NCI-H524 (cell line): ENCODE data around the gene HRH4.
A peak's percentile ranks its signal among the peaks of the same experiment; 100 is the strongest.

Experiments used
- DNase-seq, 2 experiments: peaks; one replicate each; lab custom pipeline; 2025; lab: John Stamatoyannopoulos, UW

The HRH4 gene, protein sequence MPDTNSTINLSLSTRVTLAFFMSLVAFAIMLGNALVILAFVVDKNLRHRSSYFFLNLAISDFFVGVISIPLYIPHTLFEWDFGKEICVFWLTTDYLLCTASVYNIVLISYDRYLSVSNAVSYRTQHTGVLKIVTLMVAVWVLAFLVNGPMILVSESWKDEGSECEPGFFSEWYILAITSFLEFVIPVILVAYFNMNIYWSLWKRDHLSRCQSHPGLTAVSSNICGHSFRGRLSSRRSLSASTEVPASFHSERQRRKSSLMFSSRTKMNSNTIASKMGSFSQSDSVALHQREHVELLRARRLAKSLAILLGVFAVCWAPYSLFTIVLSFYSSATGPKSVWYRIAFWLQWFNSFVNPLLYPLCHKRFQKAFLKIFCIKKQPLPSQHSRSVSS

DNA sequence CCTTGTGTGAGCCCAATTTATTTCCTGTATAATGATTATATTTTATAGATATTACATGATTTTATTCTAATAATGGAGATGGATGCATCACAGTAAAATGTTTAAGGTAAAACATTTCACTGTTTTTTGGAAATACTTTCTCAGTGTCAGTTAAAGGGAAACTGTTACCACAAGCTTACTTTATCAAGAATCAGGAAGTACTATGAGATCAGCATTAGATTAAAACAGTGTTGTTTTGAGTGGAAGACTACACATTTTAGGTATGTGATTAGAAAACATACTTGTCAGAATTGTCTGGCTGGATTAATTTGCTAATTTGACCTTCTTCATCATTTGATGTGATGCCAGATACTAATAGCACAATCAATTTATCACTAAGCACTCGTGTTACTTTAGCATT, at the start of gene HRH4:
Gene HRH4 (plus strand): TSS at position 250 of the 400 bp plus-strand sequence. CDS start 92 bp downstream, at position 342.
- no peak for DNase-seq

DNA sequence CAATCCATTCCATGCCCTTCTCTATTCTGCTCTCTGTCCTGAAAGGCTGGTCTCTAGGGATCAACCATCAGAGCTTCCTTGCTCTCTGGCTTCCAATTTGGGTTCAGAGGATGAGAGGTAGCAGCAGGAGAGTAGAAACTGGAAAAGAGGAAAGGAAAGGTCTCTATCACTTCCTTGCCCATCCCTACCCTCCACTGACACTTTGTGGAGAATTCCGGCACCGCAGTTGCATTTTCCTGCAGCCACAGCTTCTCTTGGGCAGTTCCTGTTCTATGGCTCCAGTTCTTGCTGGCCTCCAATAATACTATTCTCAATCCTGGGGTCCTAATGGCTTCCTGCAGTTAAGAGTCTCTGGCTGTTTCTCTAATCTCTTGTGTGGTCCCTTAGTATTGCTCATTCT, 47.3 kb upstream of the HRH4 start:
- DNase-seq = peak in 1 of 2 experiments; percentile 25

DNA sequence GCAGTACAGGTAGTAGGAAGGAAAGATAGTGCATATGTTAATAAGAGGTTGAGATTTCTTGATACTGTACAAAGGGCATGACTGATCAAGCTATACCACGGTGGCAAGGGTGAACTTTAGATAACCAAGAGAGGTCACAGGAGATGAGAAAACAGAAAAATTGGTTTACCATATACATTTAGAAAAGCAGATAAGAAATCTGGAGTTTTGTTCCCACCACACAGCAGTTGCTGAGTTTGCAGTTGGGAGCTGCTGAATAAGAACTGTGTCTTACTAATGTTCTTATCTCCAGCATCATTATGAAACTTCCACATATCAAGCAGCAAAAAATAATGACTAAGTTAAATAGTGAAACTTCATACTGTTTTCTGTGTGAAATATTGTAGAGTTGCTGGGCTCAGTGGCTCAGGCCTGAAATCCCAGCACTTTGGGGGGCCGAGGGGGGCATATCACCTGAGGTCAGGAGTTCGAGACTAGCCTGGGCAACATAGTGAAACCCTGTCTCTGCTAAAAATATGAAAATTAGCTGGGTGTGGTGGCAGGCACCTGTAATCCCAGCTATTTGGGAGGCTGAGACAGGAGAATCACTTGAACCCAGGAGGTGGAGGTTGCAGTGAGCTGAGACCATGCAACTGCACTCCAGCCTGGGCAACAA, 46.0 kb upstream of the HRH4 start:
- DNase-seq = no peak

DNA sequence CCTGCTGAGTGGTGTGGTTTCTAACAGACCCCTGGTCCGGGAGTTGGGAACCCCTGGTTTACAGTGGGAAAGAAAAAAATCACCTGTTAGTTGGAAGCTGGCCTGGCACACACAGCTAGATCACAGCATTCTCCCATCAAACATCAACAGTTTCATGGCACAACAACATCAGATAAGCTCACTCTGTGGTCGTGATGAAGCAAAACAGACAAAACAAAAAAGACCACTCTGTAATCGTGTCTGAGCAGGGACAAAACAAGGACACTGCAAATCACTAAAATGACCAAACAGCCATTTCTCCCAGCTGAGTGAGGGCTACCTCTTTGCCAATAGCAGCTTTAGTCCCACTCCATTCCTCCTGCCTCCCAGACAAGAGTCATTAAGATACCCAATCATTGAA, 43.0 kb upstream of the HRH4 start:
- DNase-seq = no peak

DNA sequence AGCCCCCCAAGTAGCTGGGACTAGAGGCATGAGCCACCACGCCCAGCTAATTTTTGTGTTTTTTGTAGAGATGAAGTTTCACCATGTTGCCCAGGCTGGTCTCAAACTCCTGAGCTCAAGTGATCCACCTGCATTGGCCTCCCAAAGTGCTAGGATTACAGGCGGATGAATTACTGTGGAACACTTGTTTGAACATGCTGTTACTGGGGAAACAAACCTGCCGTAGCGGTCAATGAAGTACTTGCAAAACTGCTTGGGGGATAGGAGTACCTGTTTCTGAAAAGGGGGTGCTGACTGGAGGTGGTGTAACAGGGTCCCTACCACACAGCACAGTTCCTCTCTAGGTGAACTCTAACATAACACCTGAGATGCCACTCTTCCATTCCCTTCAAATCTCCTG, 39.9 kb upstream of the HRH4 start:
- DNase-seq = no peak

DNA sequence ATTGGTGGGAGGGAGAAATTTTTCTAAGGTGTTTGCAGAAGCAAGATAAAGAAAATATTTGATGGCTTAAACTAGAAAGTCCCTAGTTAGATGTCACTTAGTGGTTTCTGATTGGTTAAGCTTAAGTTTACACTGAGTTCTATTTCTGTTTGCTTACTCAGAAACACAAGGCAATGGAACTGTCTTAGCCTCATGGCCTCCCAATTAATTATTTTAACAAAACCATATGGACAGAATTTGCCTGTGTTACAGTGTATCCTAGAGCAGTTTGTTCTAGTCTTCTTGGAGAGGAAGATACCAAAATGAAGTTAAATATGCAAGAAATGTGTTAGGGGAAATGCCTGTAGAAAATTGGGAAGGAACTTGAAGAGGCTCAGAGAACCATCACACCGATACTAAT, 38.6 kb upstream of the HRH4 start:
- DNase-seq = no peak

DNA sequence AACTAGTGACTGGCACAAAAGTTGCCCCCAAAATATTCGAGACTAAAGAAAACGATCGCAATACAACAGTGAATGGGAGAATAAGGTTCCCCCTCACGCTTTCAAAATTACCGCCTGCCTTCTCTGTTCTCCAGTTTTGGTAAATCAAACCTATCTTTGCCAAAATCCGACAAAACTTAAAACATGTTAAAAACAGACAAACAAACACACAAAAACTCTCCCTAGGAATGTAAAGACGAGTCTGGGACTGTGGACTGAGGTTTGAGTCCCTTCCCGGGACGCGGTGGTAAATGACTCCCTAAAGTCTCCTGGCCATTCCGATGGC, 34.4 kb upstream of the HRH4 start:
- DNase-seq = no peak

DNA sequence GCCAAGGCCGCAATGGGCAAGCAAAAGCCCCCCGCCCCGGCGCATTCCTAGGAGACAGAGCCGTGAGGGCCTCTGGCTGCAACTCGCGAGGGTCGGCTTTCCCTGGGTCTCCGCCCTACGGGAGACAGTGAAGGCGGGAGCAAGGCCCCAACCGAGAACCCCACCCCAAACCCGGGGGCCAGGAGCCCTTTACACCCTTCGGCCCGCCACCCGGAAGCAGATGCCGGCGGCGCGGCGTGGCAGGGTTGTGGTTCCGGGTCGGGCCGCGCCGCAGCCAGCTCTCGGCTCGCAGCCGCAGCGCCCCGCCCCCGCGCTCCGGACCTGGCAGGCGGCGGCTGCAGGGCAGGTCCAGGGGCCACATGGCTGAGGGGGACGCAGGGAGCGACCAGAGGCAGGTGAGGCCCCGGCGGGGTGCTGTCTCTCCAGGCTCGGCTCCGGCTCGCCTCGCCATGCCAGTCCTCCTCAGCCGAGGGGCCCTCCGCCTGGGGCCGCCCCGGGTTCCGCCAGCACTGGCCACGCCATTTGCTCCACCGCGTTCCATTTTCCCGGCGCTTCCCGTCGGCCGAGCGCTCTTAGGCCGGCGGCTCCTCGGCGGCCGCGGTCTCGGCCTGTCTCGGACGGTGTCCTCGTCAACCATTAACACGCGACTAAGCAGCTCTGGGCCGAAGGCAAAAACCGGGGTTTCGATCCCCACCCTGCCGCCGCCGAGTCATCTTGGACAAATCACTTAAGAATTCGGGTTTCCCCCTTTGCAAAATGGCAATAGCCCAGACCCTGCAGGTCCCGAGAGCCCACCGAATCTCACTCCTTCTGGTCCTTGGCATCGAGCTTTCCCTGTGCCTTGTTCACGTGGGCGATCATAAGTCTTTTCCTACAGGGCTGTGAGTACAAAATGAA, 33.8 kb upstream of the HRH4 start, which contains the start of gene IMPACT:
Gene IMPACT (plus strand): TSS at position 273 of the 897 bp plus-strand sequence. CDS start 87 bp downstream, at position 360.
- DNase-seq = peak; percentile 73 to 87

DNA sequence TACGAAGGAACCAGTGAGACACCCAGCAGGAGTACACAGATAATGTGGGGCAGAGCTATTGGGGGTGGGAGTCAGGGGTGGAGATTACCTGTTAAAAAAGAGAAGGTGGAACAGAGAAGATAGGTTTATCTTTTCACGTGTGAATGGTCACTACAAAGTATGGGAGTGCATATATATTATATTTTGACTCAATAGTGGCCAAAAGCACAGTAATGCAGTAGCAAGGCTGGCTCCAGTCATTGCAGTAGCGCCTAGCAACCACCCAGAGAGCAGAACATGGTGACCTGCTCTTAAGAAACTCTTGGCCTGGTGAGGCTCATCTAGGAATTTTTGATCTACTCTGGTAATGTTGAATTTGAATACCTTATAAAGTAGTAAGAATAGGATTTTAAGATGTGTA, 33.0 kb upstream of the HRH4 start:
- peak in 1 of 2 experiments; percentile 25 for DNase-seq

DNA sequence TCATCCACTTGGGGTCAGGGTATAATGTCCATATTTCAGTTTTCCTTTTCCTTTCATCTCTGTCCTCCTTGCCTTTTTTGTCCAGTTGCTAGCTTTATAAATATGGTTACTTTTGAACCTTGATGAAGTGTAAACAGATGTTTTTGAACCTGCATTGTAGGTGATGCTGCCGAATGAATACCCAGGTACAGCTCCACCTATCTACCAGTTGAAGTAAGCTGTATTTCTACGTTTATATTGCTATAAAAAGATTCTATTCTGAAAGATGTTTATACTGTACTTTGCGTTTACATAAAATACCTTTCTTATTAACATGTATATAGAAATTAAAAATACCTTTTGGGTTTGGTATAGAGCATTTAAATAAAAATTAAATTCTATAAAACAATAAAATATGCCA, 31.7 kb upstream of the HRH4 start:
- peak in 1 of 2 experiments; percentile 3 for DNase-seq

DNA sequence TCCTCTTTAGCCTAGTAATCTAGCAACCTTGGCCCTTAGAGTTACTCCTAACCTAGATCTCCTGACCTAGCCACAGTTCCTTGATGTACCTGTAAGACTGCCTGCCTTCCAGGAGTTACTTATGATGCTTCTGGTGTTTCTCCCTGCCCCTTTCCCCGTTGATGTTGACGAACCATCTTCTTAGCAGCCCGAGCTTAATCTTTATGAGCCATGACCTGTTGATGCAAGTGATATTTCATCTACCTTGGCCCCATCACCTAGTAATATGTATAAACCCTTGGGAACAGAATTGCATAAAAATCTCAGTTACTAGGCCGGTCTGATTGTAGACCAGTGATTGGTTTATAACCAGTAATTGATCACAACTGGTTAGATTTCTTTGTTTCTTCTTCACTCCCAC, 31.2 kb upstream of the HRH4 start:
- DNase-seq = no peak

DNA sequence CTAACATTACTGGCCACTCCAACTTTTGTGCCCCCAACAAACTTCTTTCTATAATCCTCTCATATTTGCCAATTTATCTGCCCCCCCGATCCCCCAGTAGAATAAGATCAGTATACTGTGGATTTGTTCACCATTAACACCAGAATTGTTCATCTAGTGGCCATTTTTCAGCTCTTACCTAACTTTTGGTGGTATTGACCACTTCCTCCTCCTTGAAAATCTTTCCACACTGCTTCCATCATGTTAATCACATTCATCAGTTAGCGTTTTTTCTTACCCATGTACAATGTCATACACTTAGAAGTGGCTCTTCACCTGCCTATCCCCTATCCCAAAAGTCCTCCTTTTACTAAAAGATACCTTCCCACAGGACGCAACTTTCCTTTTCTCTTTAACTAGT, 27.8 kb upstream of the HRH4 start:
- DNase-seq = no peak

DNA sequence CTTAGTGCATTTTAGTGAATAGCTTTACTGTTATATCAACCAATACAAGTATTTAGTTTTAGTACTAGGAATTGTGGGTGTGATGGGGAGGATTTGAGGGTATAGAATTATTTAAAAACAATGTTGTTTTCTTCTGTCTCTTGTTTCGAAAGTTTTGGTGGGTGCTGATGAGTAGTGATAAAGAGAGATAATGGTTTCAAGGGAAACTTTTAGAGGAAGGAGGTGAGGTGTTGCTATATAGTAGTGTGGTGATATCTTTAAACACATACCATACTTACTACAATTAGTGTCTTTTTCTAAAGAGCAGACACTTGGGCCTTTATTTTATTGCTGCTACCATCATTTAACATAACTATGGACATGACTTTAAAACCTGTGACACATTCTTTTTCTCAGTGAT, 23.5 kb upstream of the HRH4 start:
- DNase-seq = no peak

DNA sequence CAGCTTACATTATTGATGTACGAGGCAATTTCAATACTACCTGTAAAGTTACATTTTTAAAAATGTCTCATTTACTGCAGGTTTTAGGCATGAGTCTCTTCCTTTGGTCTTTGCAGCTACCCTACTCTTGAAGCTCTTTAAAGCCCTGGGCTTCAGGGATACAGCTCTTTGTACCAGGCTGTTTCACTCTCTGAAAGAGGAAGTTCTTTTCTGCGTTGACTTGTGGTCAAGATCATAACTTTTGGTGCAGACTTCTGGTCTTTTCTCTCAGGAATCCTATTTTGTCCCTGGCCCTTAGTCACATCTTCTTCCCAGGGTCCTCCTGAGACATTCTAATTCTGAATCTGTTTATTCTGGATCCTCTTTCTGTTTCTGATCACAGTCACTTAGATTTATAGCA, 16.6 kb upstream of the HRH4 start:
- DNase-seq = no peak

DNA sequence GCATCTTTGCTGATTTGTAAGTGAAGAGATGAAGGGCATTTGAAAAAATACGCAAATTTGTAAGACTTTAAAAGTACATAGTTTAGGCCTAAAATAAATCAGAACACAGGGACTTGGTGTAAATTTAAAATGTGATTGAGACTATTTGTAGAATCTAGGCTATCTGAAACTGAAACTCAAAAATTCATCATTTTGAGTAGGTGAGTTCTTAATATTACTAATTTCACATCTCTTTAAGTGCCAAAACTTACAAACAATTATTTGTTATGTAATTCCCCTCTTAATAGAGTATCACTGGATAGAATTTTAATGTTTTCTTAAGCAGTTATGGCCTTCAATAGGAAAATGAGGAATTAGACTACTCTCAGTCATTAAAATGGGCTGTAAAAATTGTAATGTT, 14.0 kb upstream of the HRH4 start:
- no peak for DNase-seq

DNA sequence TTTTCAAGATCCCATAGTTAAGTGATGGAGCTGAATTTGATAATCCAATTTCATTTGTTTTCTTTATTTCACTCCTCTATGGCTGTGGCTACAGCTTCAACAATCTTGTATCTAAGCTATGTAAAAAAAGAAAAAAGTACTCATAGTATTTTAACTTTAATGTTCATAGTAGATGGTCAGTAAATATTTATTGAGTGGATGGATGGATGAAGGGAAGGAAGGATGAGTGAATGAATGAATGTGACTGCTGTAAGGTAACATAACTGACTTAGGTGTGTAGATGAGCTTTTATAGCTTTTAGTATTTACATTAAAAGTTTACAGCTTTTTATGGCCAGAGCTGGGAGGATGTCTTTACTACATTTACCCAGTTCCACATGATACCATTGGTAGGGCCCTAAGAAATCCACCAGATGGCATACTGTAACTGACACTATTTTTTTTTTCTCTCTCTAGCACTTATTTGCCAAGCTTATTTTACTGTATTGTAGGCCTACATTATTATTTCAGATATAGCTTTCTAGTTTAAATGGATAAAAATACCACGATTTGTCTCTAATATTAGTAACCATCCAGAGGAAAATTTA, 13.4 kb upstream of the HRH4 start:
- peak in 1 of 2 experiments; percentile 47 for DNase-seq

DNA sequence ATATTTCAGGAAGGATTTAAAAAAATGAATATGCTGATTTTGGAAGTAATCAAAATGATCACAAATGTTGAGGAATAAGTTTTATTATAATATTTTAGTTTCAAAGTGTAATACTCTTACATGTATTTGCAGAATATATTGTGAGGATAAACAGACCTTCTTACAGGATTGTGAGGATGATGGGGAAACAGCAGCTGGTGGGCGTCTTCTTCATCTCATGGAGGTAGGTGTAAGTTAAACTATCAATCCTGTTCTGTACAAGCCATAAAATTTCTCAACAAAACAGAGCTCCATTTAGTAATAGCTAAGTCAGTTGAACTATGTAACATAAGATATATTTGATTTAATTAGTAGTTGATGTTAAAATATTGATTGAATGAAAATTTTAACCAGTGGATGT, 12.5 kb upstream of the HRH4 start:
- DNase-seq = no peak

DNA sequence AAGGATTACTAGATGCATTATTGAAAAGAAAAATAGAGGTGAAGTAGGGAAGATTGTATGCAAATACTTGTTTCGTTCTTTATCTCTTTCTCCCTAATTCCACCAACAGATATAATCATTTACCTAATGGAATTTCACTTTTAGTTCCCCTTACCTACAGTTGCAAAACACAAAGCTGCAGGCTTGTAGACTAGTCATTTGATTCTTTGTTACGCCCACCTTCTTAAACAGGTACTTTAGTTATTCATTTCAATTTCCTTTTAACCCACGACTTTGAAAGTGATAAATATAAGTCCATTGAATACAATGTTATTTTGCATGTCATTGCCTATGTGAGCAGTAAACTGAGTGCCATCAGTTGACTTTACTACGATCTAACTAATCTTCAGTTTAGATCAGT, 3.9 kb upstream of the HRH4 start:
- DNase-seq = no peak

DNA sequence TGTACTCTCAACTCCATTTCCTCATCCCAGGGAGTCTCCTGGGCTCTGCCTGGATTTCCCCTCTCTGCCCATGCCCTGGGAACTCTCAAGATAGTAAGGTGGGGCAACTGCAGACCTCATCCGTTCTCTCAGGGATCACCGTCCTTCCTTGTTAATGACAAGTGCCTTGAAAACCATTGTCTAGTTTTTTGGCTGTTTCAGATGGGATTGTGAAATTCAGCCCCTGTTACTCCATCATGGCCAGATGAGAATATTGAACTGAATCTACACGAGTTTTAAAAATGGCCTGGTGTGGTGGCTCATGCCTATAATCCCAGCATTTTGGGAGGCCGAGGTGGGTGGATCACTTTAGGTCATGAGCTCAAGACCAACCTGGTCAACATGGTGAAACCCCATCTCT, 665 bp upstream of the HRH4 start:
- DNase-seq = no peak

DNA sequence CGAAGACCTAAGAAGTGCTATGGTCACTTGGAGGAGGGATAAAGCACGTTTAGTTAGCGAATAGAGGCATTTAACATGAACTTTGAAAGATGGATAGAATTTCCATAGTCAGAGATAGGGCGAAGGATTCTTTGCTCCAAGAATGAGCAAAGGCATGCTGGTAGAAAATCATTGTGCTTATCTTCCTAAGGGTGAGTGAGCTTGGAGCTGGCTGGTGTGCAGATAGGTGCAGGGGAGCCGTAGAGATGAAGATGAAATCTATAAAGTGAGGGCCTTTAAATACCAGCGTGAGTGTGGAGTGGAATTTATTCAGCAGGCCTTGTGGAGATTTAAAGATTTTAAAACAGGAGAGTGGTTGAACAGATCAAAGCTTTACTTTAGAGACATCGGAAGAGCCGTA, 1.6 kb downstream of the HRH4 start:
- DNase-seq = no peak

DNA sequence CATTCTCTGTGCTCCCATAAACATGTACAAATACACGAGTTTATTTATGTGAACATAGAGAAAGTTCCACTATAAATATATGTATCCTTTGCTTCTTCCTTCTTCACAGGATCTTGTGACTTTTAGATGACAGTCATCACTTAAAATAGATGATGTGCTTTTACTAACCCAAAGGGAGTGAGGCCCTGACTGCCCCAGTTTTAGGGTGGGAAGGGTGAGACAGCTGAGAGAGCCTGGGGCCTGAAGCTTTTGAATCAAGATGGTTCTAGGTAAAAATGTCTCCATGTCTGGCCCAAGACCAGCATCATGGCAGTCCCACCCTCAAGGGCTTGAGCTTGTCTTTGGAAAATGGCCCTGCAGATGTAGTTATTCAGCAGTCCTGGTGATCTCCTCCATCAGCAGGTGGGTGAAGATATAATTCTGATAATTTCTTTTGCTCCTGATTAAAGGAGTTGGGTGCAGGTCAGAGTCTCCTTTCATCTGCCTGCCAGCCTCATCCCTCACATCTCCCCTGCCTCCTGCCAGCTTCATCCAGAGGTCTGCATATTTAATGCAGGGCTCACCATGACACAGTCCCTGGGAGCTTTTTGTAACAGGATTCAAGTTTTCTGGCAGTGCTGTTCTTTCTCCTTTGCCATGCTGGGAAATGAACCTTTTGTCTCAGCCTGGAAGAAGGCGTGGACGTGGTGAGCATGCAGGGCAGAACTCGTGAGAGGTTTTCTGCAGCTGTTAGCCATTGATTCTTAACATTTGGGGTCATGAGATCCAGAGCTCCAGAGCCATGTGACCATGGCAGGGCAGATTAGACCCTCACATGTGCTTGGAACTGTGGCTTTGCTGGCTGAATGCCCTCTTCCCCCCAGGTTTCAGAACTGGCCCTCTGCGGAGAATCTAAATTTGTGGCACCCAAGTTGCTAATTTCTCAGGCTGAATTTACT, 2.7 kb downstream of the HRH4 start:
- DNase-seq = no peak
